SK-N-SH treated with all-trans-retinoic acid at 6 μM for 48 hours (cell line): ENCODE results near the gene DSCAM.

Experiments used
- BACH2 ChIP-seq: fragments of 250-450 bp; sonication (Bioruptor Pico); IDR thresholded peaks from 2 replicates; pipeline ENCODE4 v1.9.0; 2021; ENCODE audit warnings: mild to moderate bottlenecking, borderline replicate concordance
- CSDC2 ChIP-seq: fragments of 250-450 bp; sonication (Bioruptor Pico); IDR thresholded peaks from 2 replicates; pipeline ENCODE4 v1.5.0; 2020; ENCODE audit warnings: mild to moderate bottlenecking, moderate library complexity
- ISL1 ChIP-seq: fragments of 250-450 bp; sonication (Bioruptor Pico); IDR thresholded peaks from 2 replicates; pipeline ENCODE4 v2.1.2; 2022; ENCODE audit warnings: mild to moderate bottlenecking, moderate library complexity
- PPARA ChIP-seq: fragments of 250-450 bp; sonication (Bioruptor Pico); IDR thresholded peaks from 2 replicates; pipeline ENCODE4 v1.5.0; 2020; ENCODE audit warnings: mild to moderate bottlenecking, borderline replicate concordance
- TF ChIP-seq, protein P1 (sequence below): fragments of 250-450 bp; sonication (Bioruptor Pico); IDR thresholded peaks from 2 replicates; pipeline ENCODE4 v1.8.0; 2020; ENCODE audit warnings: mild to moderate bottlenecking, moderate library complexity, borderline replicate concordance

DNA sequence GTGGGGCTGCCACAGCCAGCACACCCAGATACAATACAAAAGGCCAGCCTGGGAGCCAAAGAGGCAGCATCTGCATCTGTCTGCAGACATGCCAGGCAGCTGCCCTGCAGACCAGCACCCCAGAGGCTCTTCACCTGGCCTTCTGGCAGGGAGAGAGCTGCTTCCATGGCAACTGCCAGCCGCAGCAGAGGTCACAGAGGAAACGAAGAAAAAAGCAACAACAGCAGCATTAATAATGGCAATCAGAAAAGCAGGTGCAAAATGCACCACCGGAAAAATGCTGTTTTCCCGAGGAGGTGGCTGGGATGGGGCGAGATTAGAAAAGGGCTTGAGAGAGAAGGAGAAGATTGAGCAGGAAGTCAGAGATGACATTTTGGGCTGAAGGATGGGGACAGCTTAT, 670.2 kb downstream of the DSCAM start:
- TF ChIP-seq ISL1 (CRISPR knock-in tag) (no peak), PPARA (CRISPR knock-in tag) (no peak), BACH2 (CRISPR knock-in tag) (no peak), CSDC2 (CRISPR knock-in tag) (no peak)
- TF ChIP-seq, protein P1, sequence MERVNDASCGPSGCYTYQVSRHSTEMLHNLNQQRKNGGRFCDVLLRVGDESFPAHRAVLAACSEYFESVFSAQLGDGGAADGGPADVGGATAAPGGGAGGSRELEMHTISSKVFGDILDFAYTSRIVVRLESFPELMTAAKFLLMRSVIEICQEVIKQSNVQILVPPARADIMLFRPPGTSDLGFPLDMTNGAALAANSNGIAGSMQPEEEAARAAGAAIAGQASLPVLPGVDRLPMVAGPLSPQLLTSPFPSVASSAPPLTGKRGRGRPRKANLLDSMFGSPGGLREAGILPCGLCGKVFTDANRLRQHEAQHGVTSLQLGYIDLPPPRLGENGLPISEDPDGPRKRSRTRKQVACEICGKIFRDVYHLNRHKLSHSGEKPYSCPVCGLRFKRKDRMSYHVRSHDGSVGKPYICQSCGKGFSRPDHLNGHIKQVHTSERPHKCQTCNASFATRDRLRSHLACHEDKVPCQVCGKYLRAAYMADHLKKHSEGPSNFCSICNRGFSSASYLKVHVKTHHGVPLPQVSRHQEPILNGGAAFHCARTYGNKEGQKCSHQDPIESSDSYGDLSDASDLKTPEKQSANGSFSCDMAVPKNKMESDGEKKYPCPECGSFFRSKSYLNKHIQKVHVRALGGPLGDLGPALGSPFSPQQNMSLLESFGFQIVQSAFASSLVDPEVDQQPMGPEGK (CRISPR knock-in tag), result no peak
